ENCODE data around the gene PRR29.

Gene PRR29

GRCh38 chr17:64008830-64009229 lies 10.7 kb downstream of the PRR29 start:
- TF ChIP-seq CTCF (IDR thresholded peaks at IDR 0.05; ENCODE audit: low read depth, low read length), result no peak
- Histone ChIP-seq H3K27ac (no peak overlapping the region), H3K9me3 (ENCODE audit: severe bottlenecking) (no peaks in the 10 kb centered on the region), H3K36me3 (no peaks in the 10 kb centered on the region), H3K4me3 (ENCODE audit: low read depth, low read length) (no peak overlapping the region), H3K27me3 (ENCODE audit: insufficient read depth, low read depth, severe bottlenecking) (no peaks in the 10 kb centered on the region)
- DNase-seq, result no peak

GRCh38 chr17:64009571-64010402 lies 11.6 kb downstream of the PRR29 start:
- H3K27ac ChIP-seq, result no peak overlapping the region
- H3K36me3 ChIP-seq, result no peaks in the 10 kb centered on the region
- no peak overlapping the region for H3K4me3 ChIP-seq (ENCODE audit: low read depth, low read length)
- no peak for DNase-seq
- no peaks in the 10 kb centered on the region for H3K27me3 ChIP-seq (ENCODE audit: insufficient read depth, low read depth, severe bottlenecking)
- no peak for TF ChIP-seq CTCF (IDR thresholded peaks at IDR 0.05; ENCODE audit: low read depth, low read length)
- no peaks in the 10 kb centered on the region for H3K9me3 ChIP-seq (ENCODE audit: severe bottlenecking)

- TF ChIP-seq CTCF (IDR thresholded peaks at IDR 0.05; ENCODE audit: low read depth, low read length), result no peak
- no peak for DNase-seq
- Histone ChIP-seq H3K36me3 (no peaks in the 10 kb centered on the region), H3K27ac (no peak overlapping the region), H3K9me3 (ENCODE audit: severe bottlenecking) (no peaks in the 10 kb centered on the region), H3K27me3 (ENCODE audit: insufficient read depth, low read depth, severe bottlenecking) (no peaks in the 10 kb centered on the region), H3K4me3 (ENCODE audit: low read depth, low read length) (no peak overlapping the region)
Measured at GRCh38 chr17:64015447-64015846, 17.3 kb downstream of the PRR29 start.

- Histone ChIP-seq H3K27ac (no peak overlapping the region), H3K4me3 (ENCODE audit: low read depth, low read length) (no peak overlapping the region), H3K9me3 (ENCODE audit: severe bottlenecking) (no peaks in the 10 kb centered on the region), H3K36me3 (no peaks in the 10 kb centered on the region), H3K27me3 (ENCODE audit: insufficient read depth, low read depth, severe bottlenecking) (no peaks in the 10 kb centered on the region)
- TF ChIP-seq CTCF (IDR thresholded peaks at IDR 0.05; ENCODE audit: low read depth, low read length), result no peak
- no peak for DNase-seq
Measured at GRCh38 chr17:64016231-64016784, 18.2 kb downstream of the PRR29 start.

- DNase-seq, result no peak
- no peak for TF ChIP-seq CTCF (IDR thresholded peaks at IDR 0.05; ENCODE audit: low read depth, low read length)
- Histone ChIP-seq H3K36me3 (no peaks in the 10 kb centered on the region), H3K27me3 (ENCODE audit: insufficient read depth, low read depth, severe bottlenecking) (no peaks in the 10 kb centered on the region), H3K27ac (no peak overlapping the region), H3K4me3 (ENCODE audit: low read depth, low read length) (no peak overlapping the region), H3K9me3 (ENCODE audit: severe bottlenecking) (no peaks in the 10 kb centered on the region)
Measured at GRCh38 chr17:64016974-64017373, 18.8 kb downstream of the PRR29 start.

Data from WERI-Rb-1 (cell line).